ENCODE data around the gene GABBR2.
"Not testable (repeated sequence)": the region's sequence is repeated elsewhere in the genome, so short reads cannot be mapped to it uniquely, and the experiment has no call there.

GABBR2 gene

GRCh38 chr9:98311541-98311940, 397.2 kb downstream of the GABBR2 start:
- no peak for DNase-seq

DNA sequence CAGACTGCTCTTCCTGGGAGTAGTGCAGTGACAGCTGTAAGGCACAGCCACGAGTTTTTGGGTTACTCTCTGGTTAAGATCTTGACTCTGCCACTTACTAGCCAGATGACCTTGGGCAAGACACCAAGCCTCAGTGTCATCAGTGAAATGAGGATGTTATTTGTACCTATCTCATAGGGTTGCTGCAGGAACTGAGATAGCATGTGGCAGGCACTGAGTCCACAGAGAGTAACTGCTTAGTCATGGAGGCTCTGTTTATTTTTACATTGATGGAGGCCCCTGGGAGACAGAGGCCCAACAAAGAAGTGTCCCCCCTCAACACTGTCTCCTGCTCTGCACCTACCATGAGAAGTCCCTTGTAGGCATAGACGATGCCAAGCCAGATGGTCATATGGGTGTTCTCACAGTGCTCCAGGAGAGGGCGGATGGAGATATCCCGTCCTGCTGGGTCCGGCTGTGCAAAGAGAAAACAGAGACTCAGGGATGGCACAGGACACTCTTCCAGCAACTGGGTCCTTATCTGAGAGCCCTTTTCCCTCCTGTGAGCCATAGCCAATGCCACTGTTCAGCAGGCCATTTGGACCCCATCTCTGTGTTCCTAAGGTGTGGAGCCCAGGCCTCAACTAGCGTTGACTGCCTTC, 397.9 kb downstream of the GABBR2 start:
- DNase-seq = peak; percentile 45

DNA sequence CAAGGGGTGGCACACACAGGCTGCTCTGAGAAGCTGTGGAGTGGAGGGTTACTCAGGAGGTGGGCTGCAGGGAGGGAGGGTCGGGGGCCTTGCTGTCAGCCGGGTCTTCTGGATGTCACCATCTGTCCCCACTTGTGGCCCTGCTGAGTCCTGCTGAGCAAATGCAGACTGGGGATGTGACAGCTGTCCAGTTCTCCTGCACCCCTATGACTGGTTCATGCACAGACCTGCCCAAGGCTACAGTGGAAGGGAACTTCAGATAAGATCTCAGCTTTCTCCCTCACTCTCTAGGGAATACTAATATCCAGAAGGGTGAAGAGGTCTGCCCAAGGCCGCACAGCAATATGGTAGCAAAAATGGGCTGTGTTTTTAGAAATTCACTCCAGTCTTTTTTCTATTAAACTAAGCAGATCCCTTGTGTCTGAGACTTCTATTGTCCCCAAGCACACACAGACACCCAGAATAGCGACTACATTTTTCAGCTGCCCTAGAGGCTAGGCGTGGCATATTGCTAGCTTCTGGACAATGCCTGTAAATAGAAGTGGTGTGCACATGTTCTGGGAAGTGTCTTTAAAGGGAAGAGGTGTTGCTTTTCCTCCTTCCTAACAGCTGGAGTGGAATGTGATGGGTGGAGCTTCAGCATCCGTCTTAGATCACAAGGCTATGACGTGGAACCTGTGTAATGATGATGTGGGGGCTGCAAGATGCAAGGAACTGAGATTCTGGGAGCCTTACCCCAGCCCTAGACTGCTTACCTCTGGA, 402.2 kb downstream of the GABBR2 start:
- DNase-seq = no peak

- no peak for DNase-seq
Measured at GRCh38 chr9:98304381-98304780, 404.4 kb downstream of the GABBR2 start.

DNA sequence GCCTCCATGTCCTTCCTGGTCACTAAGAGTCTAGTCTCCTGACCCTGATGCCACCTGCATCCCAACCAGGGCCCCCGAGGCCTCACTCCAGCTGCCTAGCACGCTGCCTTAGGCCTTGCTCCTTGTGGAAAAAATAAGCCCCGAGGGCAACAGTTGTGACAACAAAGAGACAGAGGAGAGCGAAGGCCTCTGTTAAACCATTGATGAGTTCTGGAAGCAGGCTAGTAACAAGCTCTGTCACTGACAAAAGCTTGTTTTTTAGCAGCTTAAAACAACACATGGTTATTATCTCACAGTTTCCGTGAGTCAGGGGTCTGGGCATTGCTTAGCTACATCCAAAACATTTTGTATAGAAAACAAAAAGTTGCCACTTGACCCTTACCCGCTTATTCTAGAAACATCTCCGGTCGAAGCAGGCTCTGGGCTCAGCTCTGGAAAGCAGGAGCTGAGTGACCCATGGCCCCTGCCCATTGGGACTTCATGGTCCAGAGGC, 405.1 kb downstream of the GABBR2 start:
- DNase-seq = no peak

DNA sequence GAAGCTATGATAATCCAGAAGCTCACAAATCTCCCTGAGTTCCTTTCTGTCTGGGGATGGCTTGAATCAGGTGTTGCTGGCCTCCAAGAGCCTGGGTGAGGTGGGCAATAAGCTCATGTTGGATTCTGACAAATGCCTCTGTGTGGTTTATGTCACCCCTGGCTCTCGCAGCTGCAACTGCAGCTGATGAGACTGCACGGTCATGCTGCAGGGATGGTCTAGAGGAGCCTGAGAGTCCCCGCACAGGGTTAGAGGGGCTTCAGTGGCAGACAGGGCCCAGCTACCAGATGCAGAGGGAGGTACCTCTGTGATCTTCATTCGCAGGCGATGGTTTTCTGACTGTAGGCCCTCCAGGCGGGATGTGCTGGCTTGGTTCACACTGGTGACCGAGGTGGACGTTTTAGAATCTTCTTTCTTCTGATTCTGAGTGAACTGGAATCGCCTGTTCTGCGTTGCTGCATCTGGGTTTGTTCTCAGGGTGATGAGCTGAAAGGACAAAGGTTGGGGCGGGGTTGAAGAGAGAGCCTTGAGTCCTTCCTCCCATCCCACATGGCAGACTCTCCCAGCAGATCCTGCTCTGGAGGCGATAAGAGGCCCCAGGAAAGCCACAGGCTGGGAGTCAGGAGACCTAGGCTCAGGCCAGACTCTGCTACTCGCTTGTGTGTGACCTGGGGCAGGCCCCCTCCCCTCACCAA, 405.6 kb downstream of the GABBR2 start:
- no peak for DNase-seq

DNA sequence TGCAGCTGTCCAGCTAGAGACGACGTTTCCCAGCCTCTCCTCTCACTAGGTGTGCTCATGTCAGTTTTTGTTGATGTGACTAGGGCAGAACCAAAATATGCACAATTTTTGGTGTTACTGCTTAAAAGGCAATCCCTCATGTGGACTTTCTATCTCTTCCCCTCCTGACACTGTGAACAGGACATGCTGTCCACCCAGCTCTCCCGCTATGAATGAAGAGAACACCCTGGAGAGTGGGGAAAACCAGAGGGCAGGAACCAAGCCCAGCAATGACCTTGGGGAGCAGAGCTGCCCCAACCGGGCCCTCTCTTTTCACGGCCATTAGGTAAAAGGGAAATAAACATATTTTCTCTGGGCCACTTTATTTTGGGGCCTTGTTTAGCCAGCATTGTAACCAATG, 406.6 kb downstream of the GABBR2 start:
- DNase-seq = no peak

DNA sequence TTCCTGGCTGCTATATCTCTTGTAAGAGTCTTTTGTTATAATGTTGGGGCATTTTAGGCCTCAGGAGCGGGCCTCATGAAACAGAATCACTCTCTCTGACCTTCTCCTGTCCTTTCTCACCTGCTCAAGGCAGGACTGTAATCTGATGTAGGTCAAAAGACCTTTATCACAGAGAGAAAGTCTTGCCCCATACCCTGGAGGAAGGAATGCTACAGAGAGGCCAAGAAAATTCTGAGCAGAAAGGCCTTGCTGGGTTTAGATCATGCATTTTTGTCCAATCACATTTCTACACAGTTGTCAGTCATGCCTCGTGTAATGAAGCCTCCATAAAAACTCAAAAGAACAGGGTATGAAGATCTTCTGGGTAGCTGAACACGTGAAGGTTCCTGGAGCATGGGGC, 408.1 kb downstream of the GABBR2 start:
- no peak for DNase-seq

DNA sequence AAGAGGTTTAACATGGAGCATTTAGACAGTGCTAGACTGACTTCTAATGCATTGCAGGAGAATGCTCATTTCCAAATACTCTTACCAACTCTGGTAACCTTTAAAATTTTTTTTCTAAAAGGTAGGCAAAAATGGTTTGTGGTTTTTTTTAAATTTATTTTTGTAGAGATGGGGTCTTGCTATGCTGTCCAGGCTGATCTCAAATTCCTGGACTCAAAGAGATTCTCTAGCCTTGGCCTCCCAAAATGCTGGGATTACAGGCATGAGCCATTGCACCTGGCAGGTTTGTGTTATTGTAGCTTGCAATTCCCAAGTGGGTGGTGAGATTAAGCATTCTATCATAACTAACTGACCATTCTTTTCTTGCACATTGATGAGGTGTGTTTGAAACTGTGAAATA, 410.3 kb downstream of the GABBR2 start:
- DNase-seq = no peak

DNA sequence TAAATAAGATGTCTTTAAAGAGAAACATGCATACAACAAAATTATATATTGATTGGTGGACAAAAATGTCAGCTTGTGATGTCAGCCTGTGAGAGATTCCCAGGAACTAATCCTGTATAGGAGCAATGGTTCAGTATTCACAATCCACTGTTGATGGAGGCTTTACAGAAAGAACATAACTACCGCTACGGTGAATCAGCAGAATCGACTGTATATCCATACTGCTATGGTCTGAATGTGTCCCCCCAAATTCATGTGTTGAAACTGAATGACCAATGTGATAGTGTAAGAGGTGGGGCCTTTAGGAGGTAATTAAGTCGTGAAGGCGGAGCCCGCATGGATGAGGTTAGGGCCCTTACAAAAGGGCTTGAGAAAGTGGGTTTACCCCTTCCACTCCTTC, 412.9 kb downstream of the GABBR2 start:
- no peak for DNase-seq

DNA sequence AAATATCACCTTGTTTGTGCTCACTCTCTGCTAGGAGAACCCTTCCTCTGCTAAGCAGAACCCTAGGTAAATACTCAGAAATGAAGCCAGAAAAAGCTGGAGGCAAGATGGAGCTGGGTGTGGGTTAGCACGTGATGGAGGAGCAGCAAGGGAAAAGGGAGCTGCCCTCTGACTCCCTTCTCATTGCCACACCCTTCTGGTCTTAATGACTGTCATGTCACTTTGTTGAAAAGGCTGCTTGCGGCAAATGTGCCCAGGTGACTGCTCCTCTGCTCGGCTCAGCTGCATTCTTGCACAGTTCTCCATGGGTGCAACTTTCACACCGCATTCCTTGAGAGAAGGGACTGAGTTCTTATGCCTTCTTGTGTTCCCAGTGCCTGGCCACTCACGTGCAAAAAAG, 416.9 kb downstream of the GABBR2 start:
- no peak for DNase-seq

DNA sequence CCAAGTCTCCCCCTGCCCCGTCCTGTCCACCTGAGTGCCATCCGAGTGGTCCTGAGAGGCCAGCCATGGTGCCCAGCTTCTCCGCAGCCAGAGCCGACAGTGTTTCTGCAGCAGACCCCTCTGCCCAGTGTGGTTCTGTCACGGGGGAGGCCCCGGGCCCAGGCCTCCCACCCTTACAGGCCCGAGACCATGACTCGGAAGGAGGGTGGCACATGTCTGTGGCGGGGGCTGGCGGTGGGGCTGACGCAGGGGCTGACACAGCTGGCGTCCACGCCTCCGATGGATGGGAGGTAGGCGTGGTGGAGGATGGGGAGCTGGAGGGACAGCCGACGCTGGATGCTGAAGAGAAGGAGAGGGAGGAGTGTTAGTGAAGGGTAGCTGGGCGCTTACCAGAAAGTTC, 418.3 kb downstream of the GABBR2 start:
- no peak for DNase-seq

GRCh38 chr9:98289614-98290201, 419.0 kb downstream of the GABBR2 start:
- no peak for DNase-seq

- no peak for DNase-seq
Measured at GRCh38 chr9:98288881-98289280, 419.9 kb downstream of the GABBR2 start.

DNA sequence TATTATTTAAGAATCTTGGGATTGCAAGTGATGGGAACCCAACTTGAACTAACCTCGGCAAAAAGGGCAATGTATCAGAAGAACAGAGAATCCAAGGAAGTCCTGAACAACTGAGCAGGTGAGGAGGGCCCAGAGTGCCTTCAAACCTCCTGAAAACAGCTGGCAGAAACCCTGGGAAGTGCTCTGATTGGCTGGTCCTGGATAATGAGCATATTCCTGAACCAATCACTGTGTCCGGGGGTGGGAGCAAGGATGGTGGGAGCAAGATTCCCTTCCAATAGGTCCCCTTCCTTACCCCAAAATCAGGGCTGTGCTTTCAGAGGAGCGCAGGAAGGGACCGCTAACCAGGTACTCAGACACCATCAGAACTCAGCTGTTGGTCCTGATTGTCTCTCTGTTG, 421.4 kb downstream of the GABBR2 start:
- no peak for DNase-seq

GRCh38 chr9:98285446-98285845, 423.3 kb downstream of the GABBR2 start:
- DNase-seq = peak; percentile 2

GRCh38 chr9:98284754-98285153, 424.0 kb downstream of the GABBR2 start:
- DNase-seq = no peak

DNA sequence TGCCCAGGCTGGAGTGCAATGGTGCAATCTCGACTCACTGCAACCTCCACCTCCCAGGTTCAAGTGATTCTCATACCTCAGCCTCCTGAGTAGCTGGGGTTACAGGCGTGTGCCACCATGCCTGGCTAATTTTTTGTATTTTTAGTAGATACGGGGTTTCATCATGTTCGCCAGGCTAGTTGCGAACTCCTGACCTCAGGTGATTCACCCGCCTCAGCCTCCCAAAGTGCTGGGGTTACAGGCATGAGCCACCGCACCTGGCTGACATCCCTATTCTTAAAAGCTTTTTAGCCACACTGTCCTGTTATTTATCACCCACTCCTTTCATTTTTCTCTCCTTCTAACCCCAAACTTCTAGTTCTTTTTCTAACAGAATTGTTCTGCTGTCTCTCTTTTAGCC, 425.6 kb downstream of the GABBR2 start:
- not testable (repeated sequence) for DNase-seq

- DNase-seq = no peak
Measured at GRCh38 chr9:98281281-98281680, 427.5 kb downstream of the GABBR2 start.

DNA sequence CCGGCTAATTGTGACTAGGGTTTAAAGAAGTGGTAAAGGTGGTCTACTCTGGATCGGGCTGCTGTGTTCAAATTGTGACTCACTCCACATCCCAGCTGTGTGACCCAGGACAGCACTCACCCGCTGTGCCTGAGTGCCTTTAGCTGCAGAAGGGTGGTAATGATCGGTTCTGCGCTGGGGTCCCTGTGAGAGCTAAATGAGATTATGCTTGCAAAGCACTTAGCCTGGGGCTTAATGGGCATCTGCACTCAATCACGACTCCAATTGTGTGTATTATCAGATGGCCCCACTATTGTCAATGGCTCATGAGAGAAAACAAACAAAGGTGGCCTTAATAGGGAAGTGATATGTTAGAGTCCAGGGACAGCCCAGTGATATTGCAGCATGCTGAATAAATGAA, 428.2 kb downstream of the GABBR2 start:
- DNase-seq = no peak

DNA sequence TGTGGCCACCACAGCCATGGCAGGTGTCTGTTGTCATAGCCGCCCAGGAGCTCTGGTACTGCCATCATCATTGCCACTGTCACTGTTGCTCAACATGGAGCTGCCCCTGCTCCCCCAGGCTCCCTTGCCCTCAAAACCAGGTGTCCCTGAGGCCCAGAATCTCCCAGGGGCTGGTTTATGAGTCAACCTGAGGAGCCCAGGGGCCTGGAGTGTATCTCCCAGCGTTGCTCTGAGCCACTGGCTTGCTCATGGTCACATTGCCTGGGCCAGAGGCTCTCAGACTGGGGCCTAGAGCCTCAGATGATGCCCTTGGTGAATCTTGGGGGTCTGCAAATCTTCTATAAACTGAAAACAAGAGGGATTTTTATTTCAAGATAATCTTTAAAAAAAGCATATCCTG, 428.6 kb downstream of the GABBR2 start:
- DNase-seq = no peak

DNA sequence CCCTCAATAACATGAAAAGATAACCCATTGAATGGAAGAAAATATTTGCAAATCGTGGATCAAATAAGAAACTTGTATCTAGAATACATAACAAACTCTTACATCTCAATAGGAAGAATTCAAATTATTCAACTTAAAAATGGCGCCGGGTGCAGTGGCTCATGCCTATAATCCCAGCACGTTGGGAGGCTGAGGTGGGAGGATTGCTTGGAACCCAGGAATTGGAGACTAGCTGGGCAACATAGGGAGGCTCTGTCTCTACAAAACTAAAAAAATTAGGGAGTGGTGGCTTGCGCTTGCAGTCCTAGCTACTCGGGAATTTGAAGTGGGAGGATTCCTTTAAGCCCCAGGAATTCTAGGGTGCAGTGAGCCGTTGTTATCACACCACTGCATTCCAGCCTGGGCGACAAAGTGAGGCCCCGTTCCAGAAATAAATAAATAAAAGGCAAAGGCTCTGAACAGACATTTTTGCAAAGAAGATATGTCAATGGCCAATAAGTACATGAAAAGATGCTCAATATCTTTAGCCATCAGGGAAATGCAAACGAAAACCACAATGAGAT, 431.7 kb downstream of the GABBR2 start:
- no peak for DNase-seq

DNA sequence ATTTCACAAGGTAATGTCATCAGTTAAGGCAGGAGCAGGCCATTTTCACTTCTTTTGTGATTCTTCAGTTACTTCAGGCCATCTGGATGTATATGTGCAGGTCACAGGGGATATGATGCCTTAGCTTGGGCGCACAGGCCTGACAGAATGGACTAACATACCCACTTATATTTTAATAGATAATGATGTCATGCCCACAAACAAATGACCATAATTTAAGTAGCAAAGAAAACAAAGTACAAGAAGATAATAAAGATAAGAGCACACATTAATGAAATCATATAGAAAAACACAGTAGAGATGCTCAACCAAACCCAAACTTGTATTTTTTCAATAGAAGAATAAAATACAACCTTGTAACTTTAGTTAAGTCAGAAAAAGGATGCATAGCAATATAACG, 433.6 kb downstream of the GABBR2 start:
- DNase-seq = no peak
